Measurements from ENCODE around the gene C19orf25.

Gene C19orf25

GRCh38 chr19:1489463-1490310 is 10.7 kb upstream of the C19orf25 start:
- no peaks in the 10 kb centered on the region for H3K36me3 ChIP-seq
- peaks cover 0 to 5% (median 0%) of the 10 kb centered on the region in 11 experiments; a peak in 2 of 22 replicates for H4K20me1 ChIP-seq
- H3K27ac ChIP-seq = peak overlapping the region; percentile 41 to 82 (median 72); a peak in 21 of 22 replicates
- no peak for TF ChIP-seq Cebpa-rat (IDR thresholded peaks at IDR 0.05)
- peak overlapping the region; percentile 69 to 83 (median 77) for H3K9ac ChIP-seq
- no peaks in the 10 kb centered on the region for H3K9me3 ChIP-seq (replicated peaks in 1 of 11)
- peak overlapping the region; percentile 61 to 78 (median 66) for H3K4me3 ChIP-seq
- H3K4me2 ChIP-seq = peak overlapping the region; percentile 93 to 100 (median 96)
- peaks cover 26 to 39% (median 33%) of the 10 kb centered on the region in 10 experiments for H3K4me1 ChIP-seq
- peaks cover 0 to 7% (median 0%) of the 10 kb centered on the region in 11 experiments; a peak in 3 of 22 replicates for H3K27me3 ChIP-seq

DNA sequence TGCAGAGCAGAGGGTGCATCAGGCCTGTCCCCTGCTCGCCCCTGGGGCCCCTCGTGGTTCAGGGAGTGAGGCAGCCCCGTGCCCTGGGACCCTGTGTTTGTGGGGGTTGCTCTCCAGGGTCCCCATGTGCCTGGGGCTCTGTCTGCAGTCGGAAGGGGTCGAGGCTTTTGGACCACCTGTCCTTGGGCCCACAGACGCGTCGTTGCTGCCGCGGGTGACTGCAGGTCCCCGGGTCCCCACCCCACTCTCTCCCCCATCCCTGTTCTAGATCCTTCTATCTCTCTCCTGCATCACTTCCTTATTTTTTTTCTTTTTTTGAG is 9.2 kb upstream of the C19orf25 start:
- no peak for TF ChIP-seq Cebpa-rat (IDR thresholded peaks at IDR 0.05)
- Histone ChIP-seq H3K27ac (peak overlapping the region in 1 of 11 experiments; percentile 35; a peak in 1 of 22 replicates), H3K27me3 (peaks cover 0 to 7% (median 0%) of the 10 kb centered on the region in 11 experiments; a peak in 3 of 22 replicates), H3K4me2 (peak overlapping the region; percentile 93 to 100 (median 96)), H3K9me3 (replicated peaks in 1 of 11) (no peaks in the 10 kb centered on the region), H3K9ac (no peak overlapping the region), H3K36me3 (no peaks in the 10 kb centered on the region), H3K4me3 (no peak overlapping the region), H3K4me1 (peaks cover 26 to 35% (median 33%) of the 10 kb centered on the region in 10 experiments), H4K20me1 (peaks cover 0 to 4% (median 0%) of the 10 kb centered on the region in 11 experiments; a peak in 2 of 22 replicates)

DNA sequence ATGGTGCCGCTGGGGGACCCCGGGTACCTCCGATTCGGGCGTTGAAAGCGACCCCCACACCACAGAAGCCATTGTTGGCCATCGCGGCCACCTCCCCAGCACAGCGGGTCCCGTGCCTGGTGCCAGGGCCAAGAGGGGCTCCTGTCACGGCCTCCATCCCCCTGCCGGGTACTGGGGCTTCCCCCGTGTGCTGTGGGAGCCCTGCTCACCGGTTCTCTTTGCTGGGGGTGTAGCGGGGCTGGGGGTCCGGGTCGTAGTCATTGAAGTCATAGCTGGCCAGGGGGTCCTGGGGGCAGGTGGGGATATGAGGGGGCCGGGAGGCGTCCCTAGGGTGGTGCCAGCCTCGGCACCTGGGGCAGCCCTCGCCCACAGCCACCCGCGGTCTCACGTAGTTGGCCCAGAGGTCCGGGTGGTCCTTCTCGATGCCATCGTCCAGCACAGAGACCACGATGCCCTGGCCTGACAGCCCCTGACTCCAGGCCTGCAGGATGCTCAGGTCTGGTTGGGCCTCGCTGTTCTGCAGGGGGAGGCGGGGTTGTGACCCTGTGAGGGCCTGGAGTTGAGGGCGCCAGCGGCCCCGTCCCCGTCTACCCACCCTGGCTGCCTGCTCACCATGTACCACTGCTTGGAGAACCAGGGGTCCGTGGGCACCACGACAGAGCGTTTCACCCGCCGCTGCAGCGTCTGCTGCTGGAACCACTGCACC is 8.7 kb upstream of the C19orf25 start:
- peak overlapping the region in 1 of 11 experiments; percentile 35; a peak in 1 of 22 replicates for H3K27ac ChIP-seq
- H3K9me3 ChIP-seq (replicated peaks in 1 of 11) = no peaks in the 10 kb centered on the region
- peaks cover 0 to 3% (median 0%) of the 10 kb centered on the region in 11 experiments; a peak in 2 of 22 replicates for H4K20me1 ChIP-seq
- peaks cover 26 to 35% (median 33%) of the 10 kb centered on the region in 10 experiments for H3K4me1 ChIP-seq
- H3K9ac ChIP-seq = no peak overlapping the region
- H3K4me3 ChIP-seq = no peak overlapping the region
- TF ChIP-seq Cebpa-rat (IDR thresholded peaks at IDR 0.05) = no peak
- H3K4me2 ChIP-seq = peak overlapping the region; percentile 93 to 100 (median 96); a peak in 21 of 22 replicates
- no peaks in the 10 kb centered on the region for H3K36me3 ChIP-seq
- peaks cover 0 to 7% (median 0%) of the 10 kb centered on the region in 11 experiments; a peak in 3 of 22 replicates for H3K27me3 ChIP-seq

DNA sequence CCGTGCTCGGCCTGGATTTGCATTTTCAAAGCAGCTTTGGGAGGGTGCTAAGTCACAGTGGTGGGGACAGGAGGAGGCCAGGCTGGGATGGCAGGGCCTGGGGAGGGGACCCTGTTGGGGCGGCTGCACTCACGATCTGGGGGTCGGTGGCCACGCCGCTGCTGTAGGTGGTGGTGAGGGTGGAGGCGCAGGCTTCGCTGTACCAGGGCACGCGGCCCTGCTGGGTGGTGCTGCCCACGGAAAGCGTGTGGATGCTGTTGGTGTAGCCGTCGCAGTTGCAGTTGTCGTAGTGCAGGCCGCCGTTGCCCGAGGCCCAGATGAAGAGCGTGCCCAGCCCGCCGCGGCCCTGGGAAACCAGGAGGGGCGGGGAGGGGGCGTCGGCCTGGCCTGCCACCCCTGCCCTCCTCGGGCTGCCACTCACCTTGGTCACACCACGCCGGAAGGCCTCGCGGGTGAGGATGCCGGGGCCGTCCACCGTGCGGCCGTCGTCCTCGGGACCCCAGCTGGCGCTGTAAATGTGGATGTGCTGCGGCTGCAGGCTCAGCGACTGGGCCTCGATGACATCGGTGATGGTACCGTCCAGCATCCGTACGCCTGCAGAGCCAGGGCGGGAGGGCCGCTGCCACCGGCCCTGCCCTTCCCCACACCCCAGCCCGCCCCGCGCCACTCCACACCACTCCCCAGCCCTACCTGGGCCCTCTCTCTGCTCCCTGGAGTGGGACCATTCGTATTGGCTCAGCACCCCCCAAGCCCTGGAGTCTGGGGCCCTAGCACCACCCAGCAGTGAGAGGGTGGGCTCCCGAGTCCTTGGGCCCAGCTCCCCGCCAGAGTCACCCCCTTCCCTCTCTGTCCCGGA is 7.9 kb upstream of the C19orf25 start:
- peaks cover 0 to 7% (median 0%) of the 10 kb centered on the region in 11 experiments; a peak in 2 of 22 replicates for H3K27me3 ChIP-seq
- H3K4me1 ChIP-seq = peaks cover 26 to 38% (median 33%) of the 10 kb centered on the region in 10 experiments

DNA sequence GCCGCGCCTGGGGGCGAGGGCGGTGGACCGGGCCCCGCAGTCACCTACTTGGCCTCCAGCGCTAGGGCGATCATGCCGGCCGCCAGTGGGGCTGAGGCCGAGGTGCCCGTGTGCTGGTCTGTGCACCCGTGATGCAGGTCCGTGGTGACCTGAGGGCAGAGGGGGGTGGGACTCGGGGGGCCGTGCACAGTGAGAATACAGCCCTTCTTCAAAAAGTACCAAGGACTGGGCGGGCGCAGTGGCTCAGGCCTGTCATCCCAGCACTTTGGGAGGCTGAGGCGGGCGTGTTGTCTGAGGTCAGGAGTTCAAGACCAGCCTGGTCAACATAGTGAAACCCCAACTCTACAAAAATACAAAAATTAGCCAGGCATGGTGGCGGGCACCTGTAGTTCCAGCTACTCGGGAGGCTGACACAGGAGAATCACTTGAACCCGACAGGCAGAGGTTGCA is 5.0 kb upstream of the C19orf25 start:
- peaks cover 25 to 38% (median 34%) of the 10 kb centered on the region in 10 experiments for H3K4me1 ChIP-seq
- H3K4me2 ChIP-seq = no peak overlapping the region
- no peaks in the 10 kb centered on the region for H3K27me3 ChIP-seq
- TF ChIP-seq Cebpa-rat (IDR thresholded peaks at IDR 0.05) = no peak
- no peaks in the 10 kb centered on the region for H4K20me1 ChIP-seq
- H3K9me3 ChIP-seq (replicated peaks in 1 of 11) = no peaks in the 10 kb centered on the region
- H3K9ac ChIP-seq = no peak overlapping the region
- H3K27ac ChIP-seq = no peak overlapping the region
- H3K4me3 ChIP-seq = no peak overlapping the region
- H3K36me3 ChIP-seq = no peaks in the 10 kb centered on the region

More for the DNA sequence above, 7.9 kb upstream of the C19orf25 start:
- no peak for TF ChIP-seq Cebpa-rat (IDR thresholded peaks at IDR 0.05)
- Histone ChIP-seq H3K9me3 (replicated peaks in 1 of 11) (no peaks in the 10 kb centered on the region), H3K4me3 (no peak overlapping the region), H3K4me2 (no peak overlapping the region), H3K9ac (no peak overlapping the region), H3K27ac (no peak overlapping the region), H4K20me1 (no peaks in the 10 kb centered on the region; a peak in 1 of 22 replicates), H3K36me3 (no peaks in the 10 kb centered on the region)

- Histone ChIP-seq H3K9ac (no peak overlapping the region), H3K4me2 (no peak overlapping the region), H3K9me3 (replicated peaks in 1 of 11) (no peaks in the 10 kb centered on the region), H3K36me3 (no peaks in the 10 kb centered on the region), H3K27me3 (no peaks in the 10 kb centered on the region), H3K4me3 (no peak overlapping the region), H3K4me1 (peaks cover 19 to 34% (median 29%) of the 10 kb centered on the region in 10 experiments), H4K20me1 (peaks cover 0 to 4% (median 2%) of the 10 kb centered on the region in 11 experiments; a peak in 9 of 22 replicates), H3K27ac (no peak overlapping the region)
- TF ChIP-seq Cebpa-rat (IDR thresholded peaks at IDR 0.05) = no peak
Observed at GRCh38 chr19:1483131-1483978, 4.3 kb upstream of the C19orf25 start.

- Histone ChIP-seq H4K20me1 (peaks cover 3 to 12% (median 10%) of the 10 kb centered on the region in 11 experiments; a peak in 16 of 22 replicates), H3K9ac (no peak overlapping the region), H3K4me1 (peaks cover 24 to 37% (median 30%) of the 10 kb centered on the region in 10 experiments), H3K27ac (no peak overlapping the region), H3K27me3 (no peaks in the 10 kb centered on the region), H3K4me3 (no peak overlapping the region), H3K36me3 (peaks cover 0 to 2% (median under 1%) of the 10 kb centered on the region in 11 experiments; a peak in 6 of 22 replicates), H3K9me3 (replicated peaks in 1 of 11) (no peaks in the 10 kb centered on the region), H3K4me2 (no peak overlapping the region)
- no peak for TF ChIP-seq Cebpa-rat (IDR thresholded peaks at IDR 0.05)
Observed at GRCh38 chr19:1482361-1483130, 3.5 kb upstream of the C19orf25 start.
